Forelimb muscle (tissue), 1 donor: Measurements from ENCODE around the gene CCDC15. TPM values are rescaled to one million over a fixed set of nuclear protein-coding genes. Genes with fewer than 3 reads are reported as not detected.

Source experiments
- DNase-seq: peaks from one replicate; pipeline ENCODE4 v3.0.0-alpha.2; 2013; ENCODE audit warnings: low read depth
- polyA plus RNA-seq: library from polyadenylated mRNA; unstranded; fragments of 120-200 nt; gene quantifications from one replicate; pipeline ENCODE4 v1.2.1, GENCODE V29; 2013; ENCODE audit not compliant: insufficient read length

The CCDC15 gene
- polyA plus RNA-seq, 1 donor: 3.0 TPM

- DNase-seq: no peak
These were observed 109.5 kb downstream of the CCDC15 start for GRCh38 chr11:125063429-125064043.

GRCh38 chr11:125064070-125064469, 110.1 kb downstream of the CCDC15 start:
- no peak for DNase-seq

DNA sequence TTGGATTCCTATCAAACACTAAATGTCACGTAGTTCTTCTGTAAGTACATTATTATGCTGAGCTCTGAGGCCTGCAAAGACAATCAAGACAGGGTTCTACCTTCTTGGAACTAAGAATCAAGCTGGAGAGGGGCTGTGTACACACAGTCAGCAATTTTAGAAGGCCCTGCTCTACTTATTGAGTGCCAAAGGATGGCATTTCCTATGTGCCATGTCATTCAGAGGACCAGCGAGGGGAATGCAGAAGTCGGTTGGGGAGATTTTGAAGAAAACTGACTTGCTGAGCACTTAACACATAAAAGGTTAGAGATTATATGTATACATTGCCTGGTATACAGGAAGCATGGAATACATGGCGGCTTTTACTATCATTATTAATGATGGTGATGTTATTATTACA, 114.4 kb downstream of the CCDC15 start:
- no peak for DNase-seq

- DNase-seq: no peak
These were observed 115.0 kb downstream of the CCDC15 start for GRCh38 chr11:125069008-125069407.

DNA sequence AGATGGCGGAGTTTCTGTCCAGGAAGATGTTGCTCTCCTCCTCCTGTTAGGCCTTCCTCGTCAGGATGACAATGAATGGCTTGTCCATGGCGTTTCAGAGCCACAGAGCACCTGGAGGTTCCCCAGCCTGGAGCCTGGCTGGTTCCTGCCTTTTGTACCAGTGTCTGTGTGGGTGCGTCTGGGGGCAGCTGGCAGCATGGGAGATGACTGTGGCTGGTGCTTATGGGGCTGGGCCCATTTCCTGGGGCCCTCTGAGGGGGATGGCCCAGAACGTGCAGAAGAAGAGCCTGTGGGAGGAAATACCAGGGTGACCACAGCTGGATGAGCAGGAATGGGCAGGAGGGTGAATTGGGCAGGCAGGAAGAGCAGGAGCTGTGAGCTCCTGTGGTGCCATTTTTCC, 115.8 kb downstream of the CCDC15 start:
- no peak for DNase-seq

- no peak for DNase-seq
These were observed 116.8 kb downstream of the CCDC15 start for GRCh38 chr11:125070699-125071254.

DNA sequence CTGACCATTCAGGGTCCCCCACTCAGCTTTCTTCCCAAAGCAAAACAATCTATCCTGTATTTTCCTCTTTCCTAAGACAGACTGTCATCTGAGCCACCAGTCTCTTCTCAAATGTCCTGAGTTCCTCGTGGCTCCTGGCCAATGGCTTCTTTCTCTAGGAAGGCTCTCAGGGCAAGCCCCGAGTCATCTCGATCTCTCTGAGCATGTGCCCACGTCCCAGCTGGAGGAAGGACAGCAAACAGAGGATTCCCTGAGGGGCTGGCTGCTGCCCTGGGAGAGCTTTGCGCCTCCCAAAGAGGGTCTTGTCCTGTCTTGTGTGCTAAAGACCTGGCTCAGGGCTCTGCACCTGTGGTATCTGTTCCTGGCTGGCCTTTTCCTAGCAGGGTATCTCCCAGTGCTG, 117.4 kb downstream of the CCDC15 start:
- no peak for DNase-seq

DNA sequence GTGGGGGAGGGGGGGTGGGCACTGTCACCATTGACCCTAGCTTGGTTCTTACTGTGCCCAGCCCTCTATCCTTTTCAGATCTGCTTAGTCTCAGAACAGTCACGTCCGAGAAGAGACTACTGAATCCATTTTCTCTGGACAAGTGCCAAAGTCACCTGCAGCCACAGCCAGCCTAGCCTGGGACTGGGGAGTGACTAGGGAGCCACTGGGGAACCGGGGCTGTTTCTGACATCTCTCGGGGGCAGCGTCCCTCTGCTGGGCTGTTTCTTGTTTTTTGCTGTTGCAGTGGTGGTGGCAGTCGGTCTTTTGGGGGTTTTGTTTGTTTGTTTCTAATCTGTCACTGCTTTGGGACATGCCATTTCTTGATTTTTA, 117.8 kb downstream of the CCDC15 start:
- DNase-seq: no peak

DNA sequence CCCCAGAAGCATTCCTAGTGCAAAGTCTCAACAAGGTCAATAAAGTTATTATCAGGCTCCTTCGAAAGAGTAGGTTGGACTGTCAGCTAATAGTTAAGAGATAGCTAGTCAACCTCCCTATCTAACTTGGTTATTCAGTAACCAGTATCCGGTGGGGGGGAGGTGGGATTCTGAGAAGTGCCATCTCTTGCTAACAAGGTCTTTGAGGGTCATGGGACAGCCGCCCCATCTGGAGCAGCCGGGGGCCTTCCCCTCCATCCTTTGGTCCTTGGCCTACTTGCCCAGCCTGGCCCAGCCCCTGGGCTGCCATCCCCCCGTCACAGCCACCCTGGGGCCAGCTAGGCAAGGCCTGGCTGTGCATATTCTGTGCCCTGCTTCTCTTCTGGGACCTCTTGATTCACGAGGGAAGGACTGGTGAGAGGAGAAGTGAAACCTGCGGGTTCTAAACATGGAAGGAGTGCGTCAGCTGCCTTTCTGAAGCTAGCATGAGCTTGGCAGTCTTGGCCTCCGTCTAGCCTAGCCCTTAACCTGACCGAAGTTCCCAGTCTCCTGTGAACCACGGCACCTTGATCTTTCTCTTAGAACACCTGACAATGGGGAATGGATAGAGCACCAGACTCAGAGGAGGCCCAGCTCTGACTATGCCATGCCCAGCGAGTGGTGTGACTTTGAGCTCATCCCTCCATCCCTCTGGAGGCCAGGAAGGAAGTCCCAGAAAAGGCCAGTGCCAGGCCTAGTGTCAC, 118.4 kb downstream of the CCDC15 start:
- no peak for DNase-seq

DNA sequence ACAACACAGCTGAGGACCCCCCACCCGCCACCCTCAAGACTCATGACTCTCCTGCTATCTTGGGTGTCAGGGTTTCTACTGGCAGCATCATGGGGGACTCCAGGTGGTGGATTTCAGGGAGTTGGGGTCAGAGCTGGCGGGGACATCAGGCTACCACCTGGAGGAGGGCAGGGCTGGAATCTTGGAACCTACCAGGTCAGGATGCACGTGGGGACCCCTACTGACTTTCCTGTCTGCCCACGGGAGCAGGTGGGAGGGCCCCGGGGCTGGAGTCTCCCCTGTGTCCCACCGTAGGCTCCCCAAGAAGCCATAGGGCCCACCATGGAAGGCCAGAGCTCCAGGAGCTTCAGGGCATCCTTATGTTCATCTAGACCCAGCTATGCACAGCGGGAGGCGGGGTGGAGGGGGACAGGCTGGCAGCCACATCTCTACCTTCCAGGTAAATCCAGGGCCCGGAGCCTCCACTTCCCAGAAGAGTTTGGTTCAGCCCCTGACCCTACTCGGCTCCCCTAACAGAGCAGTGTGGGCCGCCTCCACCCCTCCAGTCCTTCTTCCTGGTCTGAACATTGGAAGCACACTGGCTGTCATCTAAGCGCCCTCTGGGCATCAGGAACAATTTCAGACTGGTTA, 119.1 kb downstream of the CCDC15 start:
- DNase-seq: no peak

DNA sequence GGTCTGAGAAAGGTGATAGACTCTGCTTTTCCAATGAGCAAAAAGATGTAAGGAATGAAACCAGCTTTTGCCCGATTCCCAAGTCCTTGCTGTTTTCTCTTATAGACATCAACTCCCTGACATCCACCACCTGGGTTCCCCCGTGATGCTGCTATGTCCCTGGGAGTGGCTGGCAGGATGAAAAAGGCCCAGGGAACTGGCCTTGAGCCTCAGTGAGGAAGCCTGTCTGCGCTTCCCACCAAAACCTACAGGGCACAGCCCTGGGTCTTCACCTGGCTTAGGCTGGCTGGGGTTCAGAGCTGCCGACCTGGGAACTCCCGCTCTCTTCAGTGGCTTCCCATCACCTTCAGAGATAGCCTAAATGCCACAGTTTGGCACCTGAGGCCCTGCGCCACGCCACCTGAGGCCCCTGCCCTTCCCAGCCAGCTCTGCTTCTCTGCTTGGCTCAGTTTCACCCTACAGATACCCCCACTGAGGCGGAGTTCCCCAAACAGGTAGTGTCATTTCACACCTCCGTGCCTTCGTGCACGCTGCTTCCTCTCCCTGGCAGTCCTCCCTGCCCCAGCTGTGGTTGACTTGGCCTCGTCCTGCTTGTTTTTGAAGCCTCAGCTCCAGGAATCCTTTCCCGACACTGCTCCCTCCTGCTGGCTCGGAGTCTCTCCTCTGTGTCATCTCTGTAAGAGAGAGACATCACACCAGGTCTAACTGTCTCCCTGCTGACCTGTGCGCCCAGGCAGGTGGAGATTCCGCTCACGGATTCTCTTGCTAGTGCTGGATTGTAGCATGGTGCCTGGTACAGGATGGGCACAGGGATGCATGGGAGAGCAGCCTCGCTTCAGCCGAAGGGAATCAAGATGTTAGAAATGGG, 119.8 kb downstream of the CCDC15 start:
- no peak for DNase-seq

- no peak for DNase-seq
These were observed 120.7 kb downstream of the CCDC15 start for GRCh38 chr11:125074511-125075241.

- DNase-seq: no peak
These were observed 121.2 kb downstream of the CCDC15 start for GRCh38 chr11:125075242-125075625.

GRCh38 chr11:125075900-125076317, 121.9 kb downstream of the CCDC15 start:
- no peak for DNase-seq

DNA sequence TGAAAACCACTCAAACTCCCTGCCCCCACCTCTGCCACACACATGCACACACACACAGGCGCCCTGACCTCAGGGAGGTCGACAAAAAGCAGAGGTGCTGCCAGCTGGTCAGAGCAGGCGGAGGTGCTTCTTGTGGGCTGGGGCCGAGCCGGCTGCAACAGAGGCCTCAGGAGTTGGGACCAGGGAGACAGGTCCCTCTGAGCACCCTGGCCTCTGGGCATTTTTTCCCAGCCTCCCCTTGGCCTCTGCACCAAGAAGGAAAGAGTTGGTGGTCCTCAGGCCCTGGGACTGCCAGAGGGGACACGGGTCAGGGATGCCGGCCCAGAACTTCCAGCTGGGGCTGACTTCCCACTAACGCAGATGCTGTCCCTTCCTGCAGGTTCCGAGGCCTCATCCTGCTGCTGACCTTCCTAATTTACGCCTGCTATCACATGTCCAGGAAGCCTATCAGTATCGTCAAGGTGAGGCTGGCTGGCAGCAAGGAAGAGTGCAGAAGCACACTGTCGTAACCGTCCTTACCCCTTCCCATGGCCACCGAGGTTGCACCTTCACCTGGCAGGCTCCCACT, 122.5 kb downstream of the CCDC15 start:
- DNase-seq: no peak

- DNase-seq: no peak
These were observed 124.0 kb downstream of the CCDC15 start for GRCh38 chr11:125078016-125078415.

DNA sequence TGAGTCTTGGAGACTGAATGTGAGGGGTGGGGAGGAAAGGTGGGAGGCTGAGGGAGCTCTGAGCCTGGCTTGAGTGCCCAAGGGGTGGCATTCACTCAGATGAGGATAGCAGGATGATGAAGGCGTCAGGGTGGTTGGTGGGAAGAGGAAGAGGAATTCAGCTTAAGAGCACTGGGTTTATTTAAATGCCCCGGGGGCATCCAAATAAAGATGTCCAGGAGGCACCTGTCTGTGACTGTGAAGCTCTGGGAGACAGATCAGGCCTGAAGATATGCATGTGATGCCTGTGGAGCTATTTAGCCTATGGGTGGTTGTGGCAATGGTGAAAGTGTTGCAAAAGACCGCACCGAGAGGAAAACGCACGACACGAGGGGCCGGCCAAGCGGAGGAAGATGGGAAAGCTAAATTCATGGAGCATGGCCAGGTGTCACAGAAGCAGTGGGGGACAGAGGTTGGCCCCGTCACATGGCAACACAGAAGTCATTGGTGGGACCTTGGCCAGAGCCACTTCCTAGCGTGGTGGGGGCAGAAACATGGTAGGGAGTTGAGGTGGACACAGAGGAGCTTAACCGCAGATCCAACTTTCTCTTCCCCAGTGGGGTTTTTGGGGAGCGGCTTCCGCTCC, 124.6 kb downstream of the CCDC15 start:
- no peak for DNase-seq

GRCh38 chr11:125079151-125079877, 125.3 kb downstream of the CCDC15 start:
- no peak for DNase-seq

- no peak for DNase-seq
These were observed 126.0 kb downstream of the CCDC15 start for GRCh38 chr11:125079878-125080530.
